ENCODE results near the gene GCK. TPM values are rescaled to one million over a fixed set of nuclear protein-coding genes. Genes with fewer than 3 reads are reported as not detected.
A peak's percentile ranks its signal among the peaks of the same experiment; 100 is the strongest.

Gene GCK
- total RNA-seq, 3 donors from 2014 or later = 0.48 to 1.6 TPM; not detected in 1

- intact Hi-C loops (cut with DNase I; ENCODE audit: low total_unique reads) = no loop called here
- H3K4me1 ChIP-seq = no peaks in the 10 kb centered on the region
- H3K9me3 ChIP-seq = no peaks in the 10 kb centered on the region
- no peaks in the 10 kb centered on the region for H3K36me3 ChIP-seq
- no peak overlapping the region for H3K27ac ChIP-seq
- peak in 1 of 2 donors; percentile 9 for DNase-seq (ENCODE audit: low spot score in 2 of 2)
- TF ChIP-seq POLR2A (IDR thresholded peaks at IDR 0.05) (no peak), POLR2AphosphoS5 (IDR thresholded peaks at IDR 0.05) (no peak)
- TF ChIP-seq, protein P1, sequence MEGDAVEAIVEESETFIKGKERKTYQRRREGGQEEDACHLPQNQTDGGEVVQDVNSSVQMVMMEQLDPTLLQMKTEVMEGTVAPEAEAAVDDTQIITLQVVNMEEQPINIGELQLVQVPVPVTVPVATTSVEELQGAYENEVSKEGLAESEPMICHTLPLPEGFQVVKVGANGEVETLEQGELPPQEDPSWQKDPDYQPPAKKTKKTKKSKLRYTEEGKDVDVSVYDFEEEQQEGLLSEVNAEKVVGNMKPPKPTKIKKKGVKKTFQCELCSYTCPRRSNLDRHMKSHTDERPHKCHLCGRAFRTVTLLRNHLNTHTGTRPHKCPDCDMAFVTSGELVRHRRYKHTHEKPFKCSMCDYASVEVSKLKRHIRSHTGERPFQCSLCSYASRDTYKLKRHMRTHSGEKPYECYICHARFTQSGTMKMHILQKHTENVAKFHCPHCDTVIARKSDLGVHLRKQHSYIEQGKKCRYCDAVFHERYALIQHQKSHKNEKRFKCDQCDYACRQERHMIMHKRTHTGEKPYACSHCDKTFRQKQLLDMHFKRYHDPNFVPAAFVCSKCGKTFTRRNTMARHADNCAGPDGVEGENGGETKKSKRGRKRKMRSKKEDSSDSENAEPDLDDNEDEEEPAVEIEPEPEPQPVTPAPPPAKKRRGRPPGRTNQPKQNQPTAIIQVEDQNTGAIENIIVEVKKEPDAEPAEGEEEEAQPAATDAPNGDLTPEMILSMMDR (IDR thresholded peaks at IDR 0.05) = no peak
- H3K4me3 ChIP-seq = no peak overlapping the region
- no peaks in the 10 kb centered on the region for H3K27me3 ChIP-seq
Measured at GRCh38 chr7:44155191-44156185, 33.8 kb downstream of the GCK start.

GRCh38 chr7:44154703-44155102 is 34.5 kb downstream of the GCK start:
- H3K36me3 ChIP-seq = no peaks in the 10 kb centered on the region
- H3K4me3 ChIP-seq = no peak overlapping the region
- no peaks in the 10 kb centered on the region for H3K27me3 ChIP-seq
- H3K9me3 ChIP-seq = no peaks in the 10 kb centered on the region
- no peak overlapping the region for H3K27ac ChIP-seq
- intact Hi-C loops (cut with DNase I; ENCODE audit: low total_unique reads) = no loop called here
- no peaks in the 10 kb centered on the region for H3K4me1 ChIP-seq
- TF ChIP-seq POLR2AphosphoS5 (IDR thresholded peaks at IDR 0.05) (no peak), POLR2A (IDR thresholded peaks at IDR 0.05) (no peak)
- TF ChIP-seq, protein P1 (IDR thresholded peaks at IDR 0.05) = no peak
- peak in 1 of 2 donors; percentile 3 for DNase-seq (ENCODE audit: low spot score in 2 of 2)

GRCh38 chr7:44153948-44154335 is 35.3 kb downstream of the GCK start:
- TF ChIP-seq, protein P1 (IDR thresholded peaks at IDR 0.05) = no peak
- no peak for TF ChIP-seq POLR2A (IDR thresholded peaks at IDR 0.05)
- TF ChIP-seq POLR2AphosphoS5 (IDR thresholded peaks at IDR 0.05) = no peak
- no peaks in the 10 kb centered on the region for H3K9me3 ChIP-seq
- H3K27ac ChIP-seq = no peak overlapping the region
- DNase-seq (ENCODE audit: low spot score in 2 of 2) = peak in 1 of 2 donors; percentile 31
- no peaks in the 10 kb centered on the region for H3K36me3 ChIP-seq
- H3K27me3 ChIP-seq = no peaks in the 10 kb centered on the region
- no peak overlapping the region for H3K4me3 ChIP-seq
- no peaks in the 10 kb centered on the region for H3K4me1 ChIP-seq
- intact Hi-C loops (cut with DNase I; ENCODE audit: low total_unique reads) = no loop called here

- no peak for TF ChIP-seq POLR2A (IDR thresholded peaks at IDR 0.05)
- no peak for TF ChIP-seq POLR2AphosphoS5 (IDR thresholded peaks at IDR 0.05)
- TF ChIP-seq, protein P1 (IDR thresholded peaks at IDR 0.05) = no peak
- Histone ChIP-seq H3K27ac (no peak overlapping the region), H3K27me3 (no peaks in the 10 kb centered on the region), H3K4me3 (no peak overlapping the region), H3K4me1 (no peaks in the 10 kb centered on the region), H3K36me3 (no peaks in the 10 kb centered on the region), H3K9me3 (no peaks in the 10 kb centered on the region)
- intact Hi-C loops (cut with DNase I; ENCODE audit: low total_unique reads) = no loop called here
- DNase-seq (ENCODE audit: low spot score in 2 of 2) = peak in 1 of 2 donors; percentile 28
Measured at GRCh38 chr7:44152971-44153947, 36.0 kb downstream of the GCK start.

All from breast epithelium (tissue), 4 donors.